Sigmoid colon (tissue), 4 donors: ENCODE data around the gene IGSF9.

Source experiments
- EP300 ChIP-seq, 4 donors: sonication (generic); formaldehyde crosslinking; IDR thresholded peaks; one replicate each; pipeline ENCODE4 v1.6.1; 2017; ENCODE audit warnings: antibody characterized with exemption in 4 of 4
- POLR2A ChIP-seq, 2 donors: fragments of 450-650 bp; IDR thresholded peaks; one replicate each; pipeline ENCODE4 v1.6.1; 2016; ENCODE audit warnings: antibody characterized with exemption in 2 of 2, mild to moderate bottlenecking in 2 of 2, moderate library complexity in 2 of 2
- POLR2AphosphoS5 ChIP-seq, 4 donors: sonication (generic); formaldehyde crosslinking; IDR thresholded peaks; one replicate each; pipeline ENCODE4 v1.6.1; 2017; ENCODE audit warnings: antibody characterized with exemption in 4 of 4
- TF ChIP-seq, protein P1 (sequence below), 4 experiments: fragments of 450-650 bp in 3 of 4; fragments of 200-600 bp in 1 of 4; IDR thresholded peaks; one replicate each; pipeline ENCODE4 v1.5.1; 2016 to 2019; ENCODE audit warnings: antibody characterized with exemption in 4 of 4, mild to moderate bottlenecking in 3 of 4, moderate library complexity in 2 of 4

GRCh38 chr1:159895836-159896545 is 49.4 kb downstream of the IGSF9 start:
- TF ChIP-seq, protein P1, sequence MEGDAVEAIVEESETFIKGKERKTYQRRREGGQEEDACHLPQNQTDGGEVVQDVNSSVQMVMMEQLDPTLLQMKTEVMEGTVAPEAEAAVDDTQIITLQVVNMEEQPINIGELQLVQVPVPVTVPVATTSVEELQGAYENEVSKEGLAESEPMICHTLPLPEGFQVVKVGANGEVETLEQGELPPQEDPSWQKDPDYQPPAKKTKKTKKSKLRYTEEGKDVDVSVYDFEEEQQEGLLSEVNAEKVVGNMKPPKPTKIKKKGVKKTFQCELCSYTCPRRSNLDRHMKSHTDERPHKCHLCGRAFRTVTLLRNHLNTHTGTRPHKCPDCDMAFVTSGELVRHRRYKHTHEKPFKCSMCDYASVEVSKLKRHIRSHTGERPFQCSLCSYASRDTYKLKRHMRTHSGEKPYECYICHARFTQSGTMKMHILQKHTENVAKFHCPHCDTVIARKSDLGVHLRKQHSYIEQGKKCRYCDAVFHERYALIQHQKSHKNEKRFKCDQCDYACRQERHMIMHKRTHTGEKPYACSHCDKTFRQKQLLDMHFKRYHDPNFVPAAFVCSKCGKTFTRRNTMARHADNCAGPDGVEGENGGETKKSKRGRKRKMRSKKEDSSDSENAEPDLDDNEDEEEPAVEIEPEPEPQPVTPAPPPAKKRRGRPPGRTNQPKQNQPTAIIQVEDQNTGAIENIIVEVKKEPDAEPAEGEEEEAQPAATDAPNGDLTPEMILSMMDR (IDR thresholded peaks at IDR 0.05): no peak
- TF ChIP-seq POLR2A (IDR thresholded peaks at IDR 0.05) (no peak), POLR2AphosphoS5 (IDR thresholded peaks at IDR 0.05) (no peak), EP300 (IDR thresholded peaks at IDR 0.05) (no peak)
